ENCODE measurements around the gene PTPRF.

Gene PTPRF

DNA sequence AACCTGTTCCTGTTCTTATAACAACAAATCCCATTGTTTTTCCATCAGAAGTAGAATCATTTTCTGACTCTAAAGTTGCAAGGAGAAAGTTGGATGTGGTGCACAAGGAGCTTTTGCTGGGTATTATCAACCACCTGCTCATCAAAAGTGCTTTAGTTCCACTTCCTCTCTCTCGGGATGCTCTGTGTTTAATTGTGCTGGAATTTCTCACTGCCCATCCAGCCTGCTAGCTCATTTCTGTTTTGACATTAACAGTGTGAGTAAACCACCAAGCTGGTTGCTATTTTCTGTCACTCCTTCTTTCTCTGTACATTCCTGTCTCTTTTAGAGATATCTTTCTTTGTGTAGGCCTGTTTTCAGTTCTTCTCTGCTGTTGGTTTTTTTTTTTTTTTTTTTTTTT is 125.3 kb downstream of the PTPRF start:
- DNase-seq (ENCODE audit: low read depth in 2 of 3, low spot score in 1 of 3) = no peak

DNA sequence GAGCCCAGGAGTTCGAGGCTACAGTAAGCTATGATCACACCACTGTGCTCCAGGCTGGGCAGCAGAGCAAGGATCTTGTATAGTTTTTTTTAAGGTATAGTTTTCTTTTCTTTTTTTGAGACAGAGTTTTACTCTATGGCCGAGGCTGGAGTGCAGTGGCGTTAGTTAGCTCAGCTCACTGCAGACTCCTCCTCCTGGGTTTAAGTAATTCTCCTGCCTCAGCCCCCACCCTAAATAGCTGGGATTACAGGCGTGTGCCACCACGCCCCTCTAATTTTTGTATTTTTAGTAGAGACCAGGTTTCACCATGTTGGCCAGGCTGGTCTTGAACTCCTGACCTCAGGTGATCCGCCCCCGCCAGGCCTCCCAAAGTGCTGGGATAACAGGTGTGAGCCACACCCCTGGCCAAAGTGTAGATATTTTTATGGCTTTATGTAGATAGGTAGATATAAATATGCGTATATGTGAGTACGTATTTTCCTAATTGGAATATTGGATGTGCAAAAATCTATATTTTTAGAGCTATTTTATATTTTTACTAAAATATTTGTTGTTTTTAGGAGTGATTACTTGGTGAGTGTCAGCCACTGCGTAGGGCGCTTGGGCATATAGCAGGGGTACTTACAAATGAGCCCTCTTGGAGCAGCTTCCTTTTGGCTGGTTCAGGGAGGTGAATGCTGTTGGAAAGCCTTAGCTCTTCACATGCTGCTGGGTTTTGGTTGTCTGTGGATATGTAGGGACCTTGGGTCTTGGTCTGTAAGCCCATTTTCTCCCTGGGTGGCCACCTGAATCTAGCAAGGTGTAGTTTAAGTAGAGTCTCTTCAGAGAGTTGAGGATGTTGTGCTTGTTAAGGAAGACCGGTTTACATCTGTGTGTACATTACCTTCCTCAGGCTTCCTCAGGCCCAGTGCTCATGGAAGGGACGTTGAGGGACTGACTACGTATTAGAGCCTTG is 128.8 kb downstream of the PTPRF start:
- no peak for DNase-seq (ENCODE audit: low read depth in 2 of 3, low spot score in 1 of 3)

DNA sequence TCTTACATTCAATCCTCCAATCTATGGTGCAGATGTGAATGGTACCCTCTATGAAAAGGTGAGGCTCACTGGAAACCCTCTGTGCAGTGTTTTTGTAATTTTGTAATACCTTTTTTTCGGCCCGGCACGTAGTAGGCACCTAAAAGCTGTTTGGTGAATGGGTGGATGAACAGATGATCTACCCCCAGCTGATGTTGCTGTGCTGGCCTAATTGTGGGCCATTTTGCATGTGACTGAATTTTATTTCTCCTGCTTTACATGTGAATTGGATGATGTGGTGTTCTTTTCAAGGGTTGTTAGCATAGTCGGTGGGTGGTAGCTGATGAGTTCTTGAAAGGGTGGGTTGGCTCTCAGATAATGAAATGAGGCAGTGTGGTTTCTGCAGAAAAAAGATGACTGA is 129.7 kb downstream of the PTPRF start:
- no peak for DNase-seq (ENCODE audit: low read depth in 2 of 3, low spot score in 1 of 3)

GRCh38 chr1:43664369-43664768 is 133.7 kb downstream of the PTPRF start:
- no peak for DNase-seq (ENCODE audit: low read depth in 2 of 3, low spot score in 1 of 3)

DNA sequence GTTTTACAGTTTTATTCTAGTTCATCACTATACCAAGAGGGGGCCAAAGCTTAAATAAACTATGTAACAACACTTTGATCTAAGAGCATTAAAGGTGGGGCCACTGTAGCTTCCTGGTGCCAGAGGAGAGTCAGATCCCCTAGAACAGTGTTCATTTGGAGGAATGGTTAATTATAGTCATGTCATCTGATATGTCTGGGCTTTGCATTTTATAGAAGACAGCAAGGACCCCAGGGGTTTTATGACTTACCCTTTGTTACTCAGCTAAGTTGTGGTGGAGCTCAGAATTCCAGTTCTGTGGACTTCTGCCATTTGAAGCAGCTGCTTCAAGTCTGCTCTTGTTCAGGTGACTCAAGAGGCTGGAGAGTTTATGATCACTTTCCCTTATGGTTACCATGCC is 135.9 kb downstream of the PTPRF start:
- no peak for DNase-seq (ENCODE audit: low read depth in 2 of 3, low spot score in 1 of 3)

GRCh38 chr1:43668956-43669355 is 138.3 kb downstream of the PTPRF start:
- DNase-seq (ENCODE audit: low read depth in 2 of 3, low spot score in 1 of 3) = no peak

DNA sequence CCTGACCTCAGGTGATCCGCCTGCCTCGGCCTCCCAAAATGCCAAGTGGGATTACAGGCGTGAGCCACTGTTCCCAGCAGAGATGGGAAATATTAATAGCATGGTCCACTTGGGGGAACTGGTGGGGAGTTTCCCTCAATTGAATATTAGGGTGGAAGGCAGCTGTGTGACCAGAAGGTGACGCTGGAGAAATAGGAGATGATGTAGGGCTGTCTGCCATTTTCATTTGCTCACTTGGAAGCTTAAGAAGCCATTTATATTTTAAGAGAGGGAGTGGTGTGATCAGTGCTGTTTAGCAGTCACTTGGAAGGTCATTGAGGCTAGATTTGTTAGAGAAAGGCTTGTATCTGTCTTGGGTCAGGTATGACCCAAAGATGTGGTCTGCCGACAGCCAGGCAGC is 139.2 kb downstream of the PTPRF start:
- DNase-seq (ENCODE audit: low read depth in 2 of 3, low spot score in 1 of 3) = no peak

- no peak for DNase-seq (ENCODE audit: low read depth in 2 of 3, low spot score in 1 of 3)
Measured at GRCh38 chr1:43671193-43671592, 140.5 kb downstream of the PTPRF start.

DNA sequence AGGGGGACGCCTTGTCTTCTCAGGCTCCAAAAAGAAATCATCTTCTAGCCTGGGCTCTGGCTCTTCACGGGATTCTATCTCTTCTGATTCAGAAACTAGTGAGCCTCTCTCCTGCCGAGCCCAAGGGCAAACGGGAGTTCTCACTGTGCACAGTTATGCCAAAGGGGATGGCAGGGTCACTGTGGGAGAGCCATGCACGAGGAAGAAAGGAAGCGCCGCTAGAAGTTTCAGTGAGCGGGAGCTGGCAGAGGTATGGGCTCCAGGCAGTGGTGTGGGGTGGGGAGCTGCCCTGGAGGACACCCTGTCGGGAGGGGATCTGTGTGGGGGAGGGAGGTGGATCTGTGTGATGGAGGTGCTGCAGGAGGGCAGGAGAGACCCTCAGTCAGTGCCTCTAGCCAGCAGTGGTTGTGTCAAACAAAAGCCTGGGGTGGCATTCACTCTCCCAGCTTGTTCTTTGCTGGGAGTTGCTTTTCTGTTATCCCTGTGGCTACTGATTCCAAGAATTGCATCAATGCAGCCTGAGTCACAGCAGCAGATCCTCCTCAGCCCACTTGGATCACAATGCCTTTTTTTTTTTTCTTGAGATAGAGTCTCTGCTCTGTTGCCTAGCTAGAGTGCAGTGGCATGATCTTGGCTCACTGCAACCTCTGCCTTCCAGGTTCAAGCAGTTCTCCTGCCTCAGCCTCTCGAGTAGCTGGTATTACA is 141.1 kb downstream of the PTPRF start:
- no peak for DNase-seq (ENCODE audit: low read depth in 2 of 3, low spot score in 1 of 3)

GRCh38 chr1:43673261-43673660 is 142.6 kb downstream of the PTPRF start:
- no peak for DNase-seq (ENCODE audit: low read depth in 2 of 3, low spot score in 1 of 3)
